HCT116 (cell line): ENCODE measurements around the gene LTB4R2. TPM values are rescaled to one million over a fixed set of nuclear protein-coding genes. Genes with fewer than 3 reads are reported as not detected.

Source experiments
- total RNA-seq: library from RNA; stranded (reverse); gene quantifications from one replicate; pipeline ENCODE4 v1.2.1, GENCODE V29; 2021; ENCODE audit not compliant: unreplicated experiment

The LTB4R2 gene
- total RNA-seq, 1 experiment from 2014 or later: 15.4 TPM

Other genes with a start within 250 kb of the LTB4R2 start
- not detected for gene CPNE6, start 238.6 kb upstream of the LTB4R2 start, total RNA-seq
- gene PCK2, start 215.8 kb upstream of the LTB4R2 start, total RNA-seq: 94.1 TPM
- gene DCAF11, start 195.4 kb upstream of the LTB4R2 start, total RNA-seq: 47.5 TPM
- gene NRL, start 195.2 kb upstream of the LTB4R2 start, total RNA-seq: 0.66 TPM
- 0.81 TPM for gene FITM1, start 179.5 kb upstream of the LTB4R2 start, total RNA-seq
- 174 TPM for gene PSME1, start 173.9 kb upstream of the LTB4R2 start, total RNA-seq
- 42.0 TPM for gene EMC9, start 168.5 kb upstream of the LTB4R2 start, total RNA-seq
- gene PSME2, start 163.5 kb upstream of the LTB4R2 start, total RNA-seq: 160 TPM
- gene RNF31, start 162.6 kb upstream of the LTB4R2 start, total RNA-seq: 78.0 TPM
- 21.7 TPM for gene IRF9, start 148.9 kb upstream of the LTB4R2 start, total RNA-seq
- 7.6 TPM for gene REC8, start 138.1 kb upstream of the LTB4R2 start, total RNA-seq
- gene IPO4, start 121.3 kb upstream of the LTB4R2 start, total RNA-seq: 102 TPM
- gene TM9SF1, start 114.7 kb upstream of the LTB4R2 start, total RNA-seq: 35.2 TPM
- gene TSSK4, start 104.4 kb upstream of the LTB4R2 start, total RNA-seq: 0.32 TPM
- gene CHMP4A, start 96.7 kb upstream of the LTB4R2 start, total RNA-seq: 34.6 TPM
- 15.9 TPM for gene MDP1, start 94.1 kb upstream of the LTB4R2 start, total RNA-seq
- gene NEDD8, start 77.8 kb upstream of the LTB4R2 start, total RNA-seq: 178 TPM
- gene GMPR2, start 77.2 kb upstream of the LTB4R2 start, total RNA-seq: 66.9 TPM
- gene TINF2, start 67.5 kb upstream of the LTB4R2 start, total RNA-seq: 38.4 TPM
- 5.6 TPM for gene TGM1, start 47.0 kb upstream of the LTB4R2 start, total RNA-seq
- 40.8 TPM for gene RABGGTA, start 38.5 kb upstream of the LTB4R2 start, total RNA-seq
- gene DHRS1, start 10.4 kb upstream of the LTB4R2 start, total RNA-seq: 34.7 TPM
- 39.4 TPM for gene NOP9, start 10.3 kb upstream of the LTB4R2 start, total RNA-seq
- gene CIDEB, start 2.2 kb upstream of the LTB4R2 start, total RNA-seq: 0.22 TPM
- gene LTB4R, start 1.4 kb downstream of the LTB4R2 start, total RNA-seq: 14.8 TPM
- 0.86 TPM for gene ADCY4, start 24.9 kb downstream of the LTB4R2 start, total RNA-seq
- gene RIPK3, start 29.9 kb downstream of the LTB4R2 start, total RNA-seq: not detected
- 7.6 TPM for gene NFATC4, start 58.0 kb downstream of the LTB4R2 start, total RNA-seq
- 0.27 TPM for gene NYNRIN, start 88.9 kb downstream of the LTB4R2 start, total RNA-seq
- 2.0 TPM for gene CBLN3, start 119.5 kb downstream of the LTB4R2 start, total RNA-seq
- gene KHNYN, start 119.8 kb downstream of the LTB4R2 start, total RNA-seq: 50.1 TPM
- 61.8 TPM for gene SDR39U1, start 132.6 kb downstream of the LTB4R2 start, total RNA-seq
- gene CMA1, start 198.1 kb downstream of the LTB4R2 start, total RNA-seq: not detected